Tibial nerve (tissue), 4 donors: ENCODE results near the gene SERINC1. TPM values are rescaled to one million over a fixed set of nuclear protein-coding genes. Genes with fewer than 3 reads are reported as not detected.

Experiments used
- DNase-seq, 2 donors: peaks; one replicate each; pipeline ENCODE4 v3.0.0-alpha.2; 2019; ENCODE audit warnings: low spot score in 2 of 2
- H3K27ac ChIP-seq, 4 donors: fragments of 200-600 bp; sonication (generic) in 3 of 4; one replicate each; pipeline ENCODE4 v1.5.1; 2017 to 2019; ENCODE audit warnings: mild to moderate bottlenecking in 1 of 4
- H3K27me3 ChIP-seq, 2 donors: fragments of 200-600 bp; sonication (generic) in 1 of 2; one replicate each; pipeline versions ENCODE4 v1.5.1 to v1.6.0; 2017 to 2019
- H3K36me3 ChIP-seq, 3 donors: fragments of 200-600 bp; sonication (generic); one replicate each; pipeline ENCODE4 v1.5.1; 2018 to 2019
- H3K4me1 ChIP-seq, 4 donors: fragments of 200-600 bp; sonication (generic) in 3 of 4; one replicate each; pipeline ENCODE4 v1.5.1; 2017 to 2019
- H3K4me3 ChIP-seq, 4 donors: fragments of 200-600 bp; sonication (generic) in 3 of 4; one replicate each; pipeline ENCODE4 v1.5.1; 2017 to 2019; ENCODE audit warnings: mild to moderate bottlenecking in 1 of 4, moderate library complexity in 1 of 4
- H3K9me3 ChIP-seq, 4 donors: fragments of 200-600 bp; sonication (generic) in 3 of 4; one replicate each; pipeline ENCODE4 v1.5.1; 2017 to 2019
- CTCF ChIP-seq, 5 experiments: fragments of 200-600 bp in 3 of 5; fragments of 450-650 bp in 2 of 5; sonication (generic) in 3 of 5; IDR thresholded peaks; one replicate each; pipeline ENCODE4 v1.5.1; 2016 to 2019; ENCODE audit warnings: antibody characterized with exemption in 5 of 5, mild to moderate bottlenecking in 3 of 5, moderate library complexity in 2 of 5
- EP300 ChIP-seq, 2 donors: sonication (generic); formaldehyde crosslinking; IDR thresholded peaks; one replicate each; pipeline ENCODE4 v1.6.1; 2017; ENCODE audit warnings: antibody characterized with exemption in 2 of 2, mild to moderate bottlenecking in 1 of 2
- POLR2A ChIP-seq, 2 donors: fragments of 450-650 bp; IDR thresholded peaks; one replicate each; pipeline ENCODE4 v1.6.1; 2017; ENCODE audit warnings: antibody characterized with exemption in 2 of 2, mild to moderate bottlenecking in 2 of 2, moderate library complexity in 2 of 2
- WGBS, 2 donors: methylation state at CpG; one replicate each; pipeline ENCODE4 v1.1.5; 2018; 5-methylcytosine and 5-hydroxymethylcytosine counted together
- total RNA-seq, 4 donors: library from RNA; depleted of rRNA; stranded (reverse); fragments of >200 nt; gene quantifications; one replicate each; pipeline ENCODE4 v1.1.0, GENCODE V29; 2016

Gene SERINC1
- total RNA-seq, 4 donors from 2014 or later, result 167 to 275 (median 248) TPM

- no peaks in the 10 kb centered on the region for H3K9me3 ChIP-seq
- H3K27ac ChIP-seq, result no peak overlapping the region
- TF ChIP-seq POLR2A (IDR thresholded peaks at IDR 0.05), result no peak
- no peaks in the 10 kb centered on the region for H3K27me3 ChIP-seq
- WGBS, 2 donors, result 70 to 74% methylated on average over 2 of the region's 2 CpGs
- H3K4me3 ChIP-seq, result no peak overlapping the region
- peaks cover 0 to 37% (median 14%) of the 10 kb centered on the region in 4 donors for H3K4me1 ChIP-seq
- no peak for DNase-seq
- H3K36me3 ChIP-seq, result no peaks in the 10 kb centered on the region
Observed at GRCh38 chr6:122404444-122404843, 67.2 kb downstream of the SERINC1 start.

GRCh38 chr6:122401104-122401503 is 70.5 kb downstream of the SERINC1 start:
- no peak overlapping the region for H3K4me3 ChIP-seq
- TF ChIP-seq EP300 (IDR thresholded peaks at IDR 0.05), result no peak
- no peaks in the 10 kb centered on the region for H3K9me3 ChIP-seq
- no peaks in the 10 kb centered on the region for H3K36me3 ChIP-seq
- H3K4me1 ChIP-seq, result peaks cover 0 to 44% (median 14%) of the 10 kb centered on the region in 4 donors
- no peaks in the 10 kb centered on the region for H3K27me3 ChIP-seq
- H3K27ac ChIP-seq, result no peak overlapping the region
- no peak for DNase-seq
- WGBS, 2 donors, result 78 to 79% methylated on average over 4 of the region's 4 CpGs

GRCh38 chr6:122400462-122401089 is 71.0 kb downstream of the SERINC1 start:
- WGBS, 2 donors, result 44 to 48% methylated on average over 4 of the region's 4 CpGs
- no peak for DNase-seq
- Histone ChIP-seq H3K9me3 (no peaks in the 10 kb centered on the region), H3K27me3 (no peaks in the 10 kb centered on the region), H3K4me1 (peaks cover 0 to 44% (median 14%) of the 10 kb centered on the region in 4 donors), H3K4me3 (peak overlapping the region; percentile 75 to 97 (median 90)), H3K27ac (peak overlapping the region in 2 of 4 donors; percentile 89), H3K36me3 (no peaks in the 10 kb centered on the region)
- TF ChIP-seq POLR2A (IDR thresholded peaks at IDR 0.05) (no peak), CTCF (IDR thresholded peaks at IDR 0.05) (no peak), EP300 (IDR thresholded peaks at IDR 0.05) (no peak)

- Histone ChIP-seq H3K4me3 (peak overlapping the region; percentile 75 to 97 (median 90)), H3K27ac (peak overlapping the region; percentile 71 to 89 (median 88)), H3K9me3 (no peaks in the 10 kb centered on the region), H3K4me1 (peaks cover 0 to 44% (median 14%) of the 10 kb centered on the region in 4 donors), H3K27me3 (no peaks in the 10 kb centered on the region), H3K36me3 (no peaks in the 10 kb centered on the region)
- TF ChIP-seq POLR2A (IDR thresholded peaks at IDR 0.05) (no peak), EP300 (IDR thresholded peaks at IDR 0.05) (no peak), CTCF (IDR thresholded peaks at IDR 0.05) (no peak)
- 0 to 1% methylated on average over 13 to 20 of the region's 20 CpGs for WGBS, 2 donors
- DNase-seq, result no peak
Observed at GRCh38 chr6:122400121-122400450, 71.5 kb downstream of the SERINC1 start.

GRCh38 chr6:122399348-122400120 is 72.1 kb downstream of the SERINC1 start, which contains the start of gene HSF2:
TSS of gene HSF2 (plus strand) at chr6:122399652. CDS start at chr6:122399738, 86 bp downstream.
- H3K27ac ChIP-seq, result peak within 1 kb of the TSS; percentile 71 to 89 (median 88)
- no peaks in the 10 kb centered on the region for H3K36me3 ChIP-seq
- H3K27me3 ChIP-seq, result no peaks in the 10 kb centered on the region
- TF ChIP-seq CTCF (IDR thresholded peaks at IDR 0.05), result peak in 3 of 5 experiments; percentile 21 to 50 (median 42)
- TF ChIP-seq EP300 (IDR thresholded peaks at IDR 0.05), result peak in 1 of 2 donors; percentile 83
- peak in 1 of 2 donors; percentile 57 for TF ChIP-seq POLR2A (IDR thresholded peaks at IDR 0.05)
- peak; percentile 90 to 92 for DNase-seq
- WGBS, 2 donors, result 0 to 1% methylated on average over 43 to 44 of the region's 82 CpGs
- peak within 1 kb of the TSS; percentile 75 to 97 (median 90) for H3K4me3 ChIP-seq
- H3K4me1 ChIP-seq, result peaks cover 0 to 40% (median 14%) of the 10 kb centered on the region in 4 donors
- no peaks in the 10 kb centered on the region for H3K9me3 ChIP-seq

GRCh38 chr6:122399055-122399347 is 72.6 kb downstream of the SERINC1 start:
- no peaks in the 10 kb centered on the region for H3K27me3 ChIP-seq
- 0% methylated on average over 2 of the region's 2 CpGs for WGBS, 2 donors
- no peak for DNase-seq
- no peaks in the 10 kb centered on the region for H3K36me3 ChIP-seq
- H3K4me1 ChIP-seq, result peaks cover 0 to 35% (median 14%) of the 10 kb centered on the region in 4 donors
- H3K9me3 ChIP-seq, result no peaks in the 10 kb centered on the region
- H3K4me3 ChIP-seq, result peak overlapping the region in 3 of 4 donors; percentile 31 to 97 (median 75)
- no peak for TF ChIP-seq EP300 (IDR thresholded peaks at IDR 0.05)
- no peak for TF ChIP-seq CTCF (IDR thresholded peaks at IDR 0.05)
- TF ChIP-seq POLR2A (IDR thresholded peaks at IDR 0.05), result no peak
- H3K27ac ChIP-seq, result peak overlapping the region; percentile 71 to 89 (median 86)
